Activated CD8-positive, alpha-beta T cell treated with anti-CD3 and anti-CD28 coated beads, Interleukin-2, amount 10 ng/mL, durations not matched to agents 7 days and 5 days (primary cell): ENCODE results near the gene THRB. TPM values are rescaled to one million over a fixed set of nuclear protein-coding genes. Genes with fewer than 3 reads are reported as not detected.
"Not testable (repeated sequence)": the region's sequence is repeated elsewhere in the genome, so short reads cannot be mapped to it uniquely, and the experiment has no call there.

Experiments used
- ATAC-seq: fragments of 150-1000 bp; cut with Tn5 transposase; one replicate; pipeline ENCODE4 v1.10.0; 2021; ENCODE audit warnings: moderate library complexity
- CTCF ChIA-PET: fragments of 350-600 bp; sonication (Branson Sonifier 250); formaldehyde crosslinking; loops from one replicate; lab custom pipeline; 2021; ENCODE audit warnings: antibody characterized with exemption; lab: Charles Lee
- POLR2A ChIA-PET: fragments of 350-600 bp; sonication (Branson Sonifier 250); formaldehyde crosslinking; loops from one replicate; lab custom pipeline; 2021; ENCODE audit warnings: antibody characterized with exemption; lab: Charles Lee
- DNase-seq: peaks from one replicate; pipeline ENCODE4 v3.0.0-alpha.2; 2020
- H3K27ac Mint-ChIP-seq: one replicate; pipeline ENCODE4 v1.8.0; 2021; ENCODE audit warnings: mild to moderate bottlenecking, mixed read lengths
- H3K27me3 Mint-ChIP-seq: one replicate; pipeline ENCODE4 v1.8.0; 2021; ENCODE audit warnings: low read depth, mixed read lengths
- H3K36me3 Mint-ChIP-seq: one replicate; pipeline ENCODE4 v1.8.0; 2021; ENCODE audit warnings: low read depth, mixed read lengths
- H3K4me1 Mint-ChIP-seq: one replicate; pipeline ENCODE4 v1.8.0; 2021; ENCODE audit warnings: low read depth, mixed read lengths
- H3K4me3 Mint-ChIP-seq: one replicate; pipeline ENCODE4 v1.8.0; 2021; ENCODE audit warnings: mild to moderate bottlenecking, mixed read lengths
- H3K9me3 Mint-ChIP-seq: one replicate; pipeline ENCODE4 v1.8.0; 2022; ENCODE audit warnings: mixed read lengths; ENCODE audit not compliant: insufficient read depth
- total RNA-seq, 2 experiments: library from RNA; stranded (reverse); gene quantifications; one replicate each; pipeline ENCODE4 v1.2.3, GENCODE V29; 2021

THRB gene
- total RNA-seq, 2 experiments from 2014 or later: not detected

DNA sequence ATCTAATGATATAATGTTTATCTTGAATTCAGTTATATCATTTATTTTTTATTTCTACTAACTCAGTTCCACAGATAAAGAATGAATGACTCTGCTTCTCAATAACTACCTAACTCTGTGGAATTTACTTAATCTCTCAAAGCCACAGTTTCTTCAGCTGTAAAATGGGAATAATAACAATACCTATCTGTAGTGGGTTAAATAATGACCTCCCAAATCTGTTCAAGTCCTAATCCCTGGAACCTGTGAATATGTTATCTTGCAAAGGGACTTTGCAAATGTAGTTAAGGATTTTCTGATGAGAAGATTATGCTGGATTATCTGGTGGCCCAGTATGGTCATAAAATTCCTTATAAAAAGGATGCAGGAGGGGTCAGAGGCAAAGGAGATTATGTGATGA is 61.7 kb downstream of the THRB start:
- no peaks in the 10 kb centered on the region for H3K4me1 Mint-ChIP-seq
- CTCF ChIA-PET: no interaction called here
- no peak overlapping the region for H3K27ac Mint-ChIP-seq
- H3K4me3 Mint-ChIP-seq: no peak overlapping the region
- no peaks in the 10 kb centered on the region for H3K36me3 Mint-ChIP-seq
- no peaks in the 10 kb centered on the region for H3K27me3 Mint-ChIP-seq
- no peak for DNase-seq
- H3K9me3 Mint-ChIP-seq: no peaks in the 10 kb centered on the region
- ATAC-seq: no peak
- POLR2A ChIA-PET: no interaction called here

DNA sequence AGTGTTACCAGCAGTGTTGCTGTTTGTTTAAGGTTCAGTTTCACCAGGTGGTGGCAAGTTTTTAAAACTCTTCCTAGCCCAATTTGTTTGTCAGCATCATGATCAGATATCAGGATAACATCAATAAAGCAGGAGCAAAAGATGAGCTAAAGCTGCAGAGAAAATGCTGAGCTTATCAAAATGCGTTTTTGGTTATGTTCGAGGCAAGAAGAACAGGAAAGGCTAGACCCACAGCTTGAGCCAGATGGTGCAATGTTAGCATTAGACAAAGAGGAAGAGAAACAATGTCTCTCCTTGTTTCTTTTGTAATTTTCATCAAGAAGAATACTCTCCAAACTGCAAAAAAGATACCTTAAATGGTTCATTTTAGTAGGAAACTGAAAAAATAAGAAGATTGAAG is 66.2 kb downstream of the THRB start:
- Mint-ChIP-seq H3K27me3 (no peaks in the 10 kb centered on the region), H3K27ac (no peak overlapping the region), H3K4me1 (no peaks in the 10 kb centered on the region), H3K4me3 (no peak overlapping the region), H3K9me3 (no peaks in the 10 kb centered on the region), H3K36me3 (no peaks in the 10 kb centered on the region)
- ChIA-PET POLR2A (no interaction called here), CTCF (no interaction called here)
- no peak for ATAC-seq
- no peak for DNase-seq

DNA sequence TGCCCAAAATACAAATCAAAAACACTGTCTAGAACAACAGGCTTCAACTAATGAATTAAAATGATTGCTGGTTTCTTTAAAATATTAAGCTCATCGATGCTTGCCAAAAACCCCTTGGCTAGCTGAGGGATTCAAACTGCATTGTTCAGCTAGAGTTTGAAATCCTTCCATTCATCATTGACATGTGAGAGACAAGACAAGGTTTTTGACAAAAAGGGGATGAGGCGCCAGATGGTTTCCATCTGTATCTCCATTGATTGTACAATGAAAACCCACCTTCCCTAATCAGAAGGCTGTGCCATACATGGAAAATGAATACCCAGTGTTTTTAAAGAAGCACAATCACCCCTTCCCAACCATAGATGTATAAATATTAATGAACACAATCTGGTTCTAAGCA is 67.8 kb downstream of the THRB start:
- Mint-ChIP-seq H3K27ac (no peak overlapping the region), H3K4me3 (no peak overlapping the region), H3K27me3 (no peaks in the 10 kb centered on the region), H3K9me3 (no peaks in the 10 kb centered on the region), H3K36me3 (no peaks in the 10 kb centered on the region), H3K4me1 (no peaks in the 10 kb centered on the region)
- ATAC-seq (no peak), DNase-seq (no peak)
- ChIA-PET POLR2A (interaction anchor here (0.6 kb wide), 1 partner anchor 989 kb away, joined by 3 read pairs; no protein-coding TSS in a partner anchor), CTCF (no interaction called here)

DNA sequence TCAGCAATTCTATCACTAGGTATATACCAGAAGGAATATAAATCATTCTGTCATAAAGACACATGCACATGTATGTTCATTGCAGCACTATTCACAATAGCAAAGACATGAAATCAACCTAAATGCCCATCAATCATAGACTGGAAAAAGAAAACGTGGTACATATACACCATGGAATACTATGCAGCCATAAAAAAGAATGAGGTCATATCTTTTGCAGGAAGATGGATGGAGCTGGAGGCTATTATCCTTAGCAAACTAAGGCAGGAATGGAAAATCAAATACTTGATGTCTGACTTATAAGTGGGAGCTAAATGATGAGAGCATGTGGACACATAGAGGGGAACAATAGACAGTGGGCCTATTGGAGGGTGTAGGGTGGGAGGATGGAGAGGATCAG is 73.8 kb downstream of the THRB start:
- CTCF ChIA-PET, POLR2A ChIA-PET, H3K4me1 Mint-ChIP-seq, H3K27ac Mint-ChIP-seq, H3K4me3 Mint-ChIP-seq, H3K36me3 Mint-ChIP-seq, ATAC-seq, DNase-seq, H3K27me3 Mint-ChIP-seq, H3K9me3 Mint-ChIP-seq: not testable (repeated sequence)

DNA sequence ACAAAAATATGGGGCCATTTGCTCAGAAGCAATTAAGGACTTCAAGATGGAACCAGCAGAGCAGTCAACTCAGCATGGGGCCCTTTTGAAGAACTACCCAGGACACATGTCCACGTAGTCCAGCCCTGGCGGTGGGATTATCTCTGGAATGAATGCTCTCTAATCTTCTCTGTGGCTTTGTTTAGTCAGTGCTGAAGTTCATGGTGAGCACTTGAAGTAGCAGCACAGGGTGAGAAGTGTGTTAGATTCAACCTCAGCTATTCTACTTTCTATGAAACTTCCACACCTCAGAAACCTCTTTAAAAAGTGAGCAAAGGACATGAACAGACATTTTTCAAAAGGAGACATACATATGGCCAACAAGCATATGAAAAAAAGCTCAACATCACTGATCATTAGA is 74.4 kb downstream of the THRB start:
- Mint-ChIP-seq H3K27ac (no peak overlapping the region), H3K27me3 (no peaks in the 10 kb centered on the region), H3K36me3 (no peaks in the 10 kb centered on the region), H3K4me3 (no peak overlapping the region), H3K4me1 (no peaks in the 10 kb centered on the region), H3K9me3 (no peaks in the 10 kb centered on the region)
- DNase-seq (no peak), ATAC-seq (no peak)
- CTCF ChIA-PET: no interaction called here
- POLR2A ChIA-PET: no interaction called here

DNA sequence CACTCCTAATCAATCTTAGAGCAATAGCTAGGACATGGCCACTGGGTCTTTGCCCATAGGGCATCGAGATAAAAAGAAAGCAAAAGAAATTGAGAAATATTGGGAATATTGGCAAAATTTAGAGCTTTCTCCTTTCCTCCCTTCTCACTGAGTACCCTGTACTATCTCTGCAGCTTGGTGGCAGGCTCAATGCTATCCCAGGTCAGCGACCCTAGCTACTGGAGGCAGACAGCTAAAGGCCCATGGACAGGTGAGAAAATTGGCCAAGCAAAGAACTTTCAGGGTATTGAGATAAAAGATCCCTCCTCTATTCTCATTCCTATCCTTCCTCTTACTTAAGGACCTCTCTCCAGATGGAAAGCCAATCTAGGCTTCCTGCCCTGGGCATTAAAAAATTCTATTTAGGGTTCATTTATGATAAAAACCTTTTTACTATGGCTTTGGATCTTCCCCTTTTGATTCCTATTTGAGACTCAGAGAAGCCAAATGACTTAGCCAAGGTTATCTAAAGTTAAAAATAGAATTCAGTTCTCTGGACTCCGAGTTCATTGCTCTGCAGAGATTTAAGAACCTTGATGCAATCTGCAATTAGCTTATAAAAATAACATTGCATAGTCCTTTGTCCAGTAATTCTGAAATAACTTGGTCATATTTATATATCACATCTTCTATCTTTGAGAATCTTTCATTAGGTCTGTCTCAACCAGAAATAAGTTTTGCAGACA is 75.4 kb downstream of the THRB start:
- Mint-ChIP-seq H3K27me3 (no peaks in the 10 kb centered on the region), H3K4me1 (no peaks in the 10 kb centered on the region), H3K36me3 (no peaks in the 10 kb centered on the region), H3K9me3 (peaks cover 1% of the 10 kb centered on the region), H3K4me3 (no peak overlapping the region), H3K27ac (no peak overlapping the region)
- ATAC-seq (no peak), DNase-seq (no peak)
- POLR2A ChIA-PET: no interaction called here
- CTCF ChIA-PET: no interaction called here

DNA sequence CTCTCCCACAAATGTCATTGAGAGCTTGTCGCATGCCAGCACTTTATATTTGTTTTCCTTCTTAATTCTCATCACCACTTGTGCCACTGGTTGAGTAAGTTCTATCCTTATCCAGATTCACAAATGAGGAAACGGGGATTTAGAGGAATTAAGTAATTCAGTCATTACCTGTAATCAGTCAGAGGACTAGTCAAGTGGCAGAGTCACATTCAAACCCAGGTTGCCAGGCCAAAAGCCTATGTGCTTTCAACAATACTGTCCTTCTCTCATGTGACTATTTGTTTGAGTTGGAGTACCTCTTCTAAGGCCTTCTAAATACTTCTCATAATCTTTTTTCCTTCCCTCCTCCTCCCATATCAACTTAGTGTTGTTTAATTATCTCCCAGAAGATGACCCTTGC is 76.9 kb downstream of the THRB start:
- no peaks in the 10 kb centered on the region for H3K36me3 Mint-ChIP-seq
- no peak for ATAC-seq
- H3K27me3 Mint-ChIP-seq: no peaks in the 10 kb centered on the region
- H3K4me1 Mint-ChIP-seq: no peaks in the 10 kb centered on the region
- H3K4me3 Mint-ChIP-seq: no peak overlapping the region
- no peak for DNase-seq
- H3K9me3 Mint-ChIP-seq: peaks cover 5% of the 10 kb centered on the region
- POLR2A ChIA-PET: no interaction called here
- CTCF ChIA-PET: no interaction called here
- no peak overlapping the region for H3K27ac Mint-ChIP-seq

DNA sequence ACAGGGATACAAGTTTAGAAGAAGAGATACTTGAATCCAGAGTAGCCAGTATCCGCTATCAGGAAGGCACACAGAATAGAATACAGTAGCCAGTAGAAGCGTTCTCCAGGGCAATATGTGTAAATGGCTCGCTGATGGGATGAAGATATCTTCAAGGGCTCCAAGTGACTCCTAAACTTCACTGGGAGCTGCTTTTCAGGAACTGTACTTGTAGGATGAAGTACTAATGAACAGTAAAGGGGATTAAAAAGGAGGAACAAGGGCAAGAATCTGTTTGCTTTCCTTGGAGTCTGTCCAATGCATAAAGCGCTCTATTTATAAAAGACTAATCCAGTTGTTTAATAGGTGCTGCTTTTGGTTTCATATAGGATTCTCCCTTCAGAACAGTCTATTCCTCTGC is 78.4 kb downstream of the THRB start:
- ChIA-PET CTCF (no interaction called here), POLR2A (no interaction called here)
- Mint-ChIP-seq H3K27ac (no peak overlapping the region), H3K27me3 (no peaks in the 10 kb centered on the region), H3K36me3 (no peaks in the 10 kb centered on the region), H3K9me3 (peaks cover 5% of the 10 kb centered on the region), H3K4me1 (no peaks in the 10 kb centered on the region), H3K4me3 (no peak overlapping the region)
- no peak for DNase-seq
- no peak for ATAC-seq

DNA sequence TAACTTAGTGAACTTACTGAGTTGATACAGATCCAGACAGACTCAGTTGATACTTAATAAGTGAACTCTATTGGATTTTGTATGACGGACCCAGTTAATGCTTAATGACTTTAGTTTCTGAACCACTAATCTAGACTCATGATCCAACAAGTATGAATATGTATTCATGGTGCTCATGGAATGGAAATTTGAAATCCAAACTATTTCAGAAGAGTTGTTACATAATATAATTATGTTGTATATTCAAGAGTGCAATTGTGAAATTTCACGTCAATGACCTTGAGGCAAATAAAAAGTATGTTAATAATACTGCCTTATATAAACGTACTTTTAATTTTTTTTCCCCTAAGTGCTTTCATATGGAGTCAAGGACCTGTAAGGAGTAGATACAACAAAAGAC is 78.8 kb downstream of the THRB start:
- Mint-ChIP-seq H3K9me3 (peaks cover 5% of the 10 kb centered on the region), H3K27ac (no peak overlapping the region), H3K36me3 (no peaks in the 10 kb centered on the region), H3K27me3 (no peaks in the 10 kb centered on the region), H3K4me3 (no peak overlapping the region), H3K4me1 (no peaks in the 10 kb centered on the region)
- DNase-seq (no peak), ATAC-seq (no peak)
- POLR2A ChIA-PET: no interaction called here
- CTCF ChIA-PET: no interaction called here

DNA sequence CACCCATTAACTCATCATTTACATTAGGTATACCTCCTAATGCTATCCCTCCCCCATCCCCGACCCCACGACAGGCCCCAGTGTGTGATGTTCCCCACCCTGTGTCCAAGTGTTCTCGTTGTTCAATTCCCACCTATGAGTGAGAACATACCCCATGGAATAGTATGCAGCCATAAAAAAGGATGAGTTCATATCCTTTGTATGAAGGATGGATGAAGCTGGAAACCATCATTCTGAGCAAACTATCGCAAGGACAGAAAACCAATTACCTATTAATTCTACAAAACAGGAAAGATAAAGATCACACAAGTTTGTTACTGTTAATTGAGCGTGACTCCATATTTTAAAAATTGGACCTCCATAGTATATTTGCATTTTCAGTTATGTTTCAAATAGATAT is 81.0 kb downstream of the THRB start:
- H3K36me3 Mint-ChIP-seq, H3K4me3 Mint-ChIP-seq, H3K9me3 Mint-ChIP-seq, ATAC-seq, H3K4me1 Mint-ChIP-seq, POLR2A ChIA-PET, H3K27me3 Mint-ChIP-seq, H3K27ac Mint-ChIP-seq, CTCF ChIA-PET, DNase-seq: not testable (repeated sequence)

DNA sequence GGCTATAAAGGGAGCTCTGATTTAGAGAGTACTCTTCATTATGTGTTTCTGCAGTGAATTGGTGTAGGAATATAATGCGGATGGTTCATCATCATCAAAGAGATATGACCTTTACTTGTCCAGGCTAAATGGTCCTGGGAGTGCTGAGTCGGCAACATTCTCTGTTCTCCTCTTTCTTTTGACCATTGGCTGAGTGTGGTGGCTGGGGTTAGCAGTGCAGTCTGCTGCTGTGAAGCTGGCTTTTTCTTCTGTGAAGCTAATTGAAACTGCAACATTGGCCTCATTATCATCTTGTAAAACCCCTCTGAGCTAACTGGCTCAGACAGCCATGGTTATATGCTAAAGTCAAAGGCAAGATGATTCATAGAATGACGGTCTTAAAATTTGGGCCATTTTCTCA is 83.8 kb downstream of the THRB start:
- ChIA-PET POLR2A (no interaction called here), CTCF (no interaction called here)
- no peak overlapping the region for H3K4me3 Mint-ChIP-seq
- H3K4me1 Mint-ChIP-seq: no peaks in the 10 kb centered on the region
- H3K27me3 Mint-ChIP-seq: no peaks in the 10 kb centered on the region
- no peak for DNase-seq
- no peak overlapping the region for H3K27ac Mint-ChIP-seq
- H3K9me3 Mint-ChIP-seq: peaks cover 5% of the 10 kb centered on the region
- H3K36me3 Mint-ChIP-seq: no peaks in the 10 kb centered on the region
- no peak for ATAC-seq

DNA sequence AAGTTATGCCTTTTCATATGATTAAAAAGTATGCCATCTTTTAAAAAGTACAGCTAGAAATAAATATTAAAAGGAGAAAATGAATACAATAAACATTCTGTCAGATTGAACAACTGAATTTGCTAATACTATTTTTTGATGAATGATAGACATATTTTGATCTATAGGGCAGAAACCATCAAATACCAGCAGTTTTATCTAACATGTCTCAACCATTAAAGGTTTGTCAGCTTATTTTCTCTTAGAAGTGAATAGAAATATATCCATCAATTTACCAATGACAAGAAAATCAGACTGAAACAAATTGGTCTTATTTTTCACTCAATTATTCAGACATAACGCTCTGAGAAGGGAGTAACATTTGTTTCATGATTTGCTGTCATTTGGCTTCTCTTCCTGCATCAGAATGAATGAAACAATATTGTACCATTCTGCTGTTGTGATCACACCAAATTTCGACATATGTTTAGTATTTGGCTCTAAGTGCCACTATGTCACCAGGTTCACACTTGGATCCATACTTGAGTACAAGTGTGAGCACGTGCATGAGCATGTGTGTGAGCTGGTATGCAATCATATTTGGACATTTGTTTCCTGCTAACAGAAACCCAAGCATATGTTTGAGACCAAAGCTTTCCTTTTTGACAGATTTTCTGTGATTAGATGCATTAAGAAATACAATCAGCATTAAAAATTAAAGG is 86.5 kb downstream of the THRB start:
- no peaks in the 10 kb centered on the region for H3K36me3 Mint-ChIP-seq
- no peaks in the 10 kb centered on the region for H3K4me1 Mint-ChIP-seq
- no peaks in the 10 kb centered on the region for H3K9me3 Mint-ChIP-seq
- ChIA-PET CTCF (no interaction called here), POLR2A (no interaction called here)
- H3K27me3 Mint-ChIP-seq: no peaks in the 10 kb centered on the region
- no peak for ATAC-seq
- no peak for DNase-seq
- no peak overlapping the region for H3K27ac Mint-ChIP-seq
- no peak overlapping the region for H3K4me3 Mint-ChIP-seq
